ENCODE data around the gene TOB2. TPM values are rescaled to one million over a fixed set of nuclear protein-coding genes. Genes with fewer than 3 reads are reported as not detected.

TOB2 gene
- polyA plus RNA-seq, 1 of the 3 experiments (the other 2 are of a cell fraction) = 8.3 TPM

GRCh38 chr22:41408665-41409064 lies 37.9 kb downstream of the TOB2 start:
- no peak overlapping the region for H3K9ac ChIP-seq
- peaks cover 0 to 7% of the 10 kb centered on the region in 2 experiments; a peak in 1 of 4 replicates for H3K4me1 ChIP-seq (ENCODE audit: control insufficient read depth in 1 of 2, insufficient read depth in 2 of 2, low read depth in 1 of 2, low read length in 1 of 2)
- no peaks in the 10 kb centered on the region for H3K27me3 ChIP-seq (ENCODE audit: insufficient read depth)
- 90% methylated on average over 8 of the region's 8 CpGs for WGBS (ENCODE audit: low lambda C conversion rate)
- H3K4me2 ChIP-seq = no peak overlapping the region
- H3K27ac ChIP-seq (ENCODE audit: low read depth in 2 of 2, low read length in 1 of 2) = no peak overlapping the region
- TF ChIP-seq, protein P1, sequence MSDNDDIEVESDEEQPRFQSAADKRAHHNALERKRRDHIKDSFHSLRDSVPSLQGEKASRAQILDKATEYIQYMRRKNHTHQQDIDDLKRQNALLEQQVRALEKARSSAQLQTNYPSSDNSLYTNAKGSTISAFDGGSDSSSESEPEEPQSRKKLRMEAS (IDR thresholded peaks at IDR 0.05; ENCODE audit: low read depth) = no peak
- TF ChIP-seq NFIC (IDR thresholded peaks at IDR 0.05; ENCODE audit: borderline replicate concordance) (no peak), SMC3 (IDR thresholded peaks at IDR 0.05; ENCODE audit: low read depth, low read length) (no peak), FOXM1 (IDR thresholded peaks at IDR 0.05; ENCODE audit: low read depth) (no peak), MXI1 (IDR thresholded peaks at IDR 0.05; ENCODE audit: low read depth, low read length) (no peak), GATA2 (CRISPR knock-in tag; IDR thresholded peaks at IDR 0.05) (no peak), FOXJ3 (CRISPR knock-in tag; IDR thresholded peaks at IDR 0.05) (no peak), FOSL2 (IDR thresholded peaks at IDR 0.05; ENCODE audit: borderline replicate concordance, low read depth) (no peak), YY1 (IDR thresholded peaks at IDR 0.05; ENCODE audit: low read depth) (no peak), JUND (IDR thresholded peaks at IDR 0.05) (no peak), RAD21 (IDR thresholded peaks at IDR 0.05; ENCODE audit: low read length) (no peak), USF1 (IDR thresholded peaks at IDR 0.05; ENCODE audit: borderline replicate concordance, low read depth) (no peak), POLR2AphosphoS5 (IDR thresholded peaks at IDR 0.05; ENCODE audit: low read depth, low read length) (no peak), CHD2 (IDR thresholded peaks at IDR 0.05; ENCODE audit: low read length, partially characterized antibody) (no peak)
- TF ChIP-seq, protein P2, sequence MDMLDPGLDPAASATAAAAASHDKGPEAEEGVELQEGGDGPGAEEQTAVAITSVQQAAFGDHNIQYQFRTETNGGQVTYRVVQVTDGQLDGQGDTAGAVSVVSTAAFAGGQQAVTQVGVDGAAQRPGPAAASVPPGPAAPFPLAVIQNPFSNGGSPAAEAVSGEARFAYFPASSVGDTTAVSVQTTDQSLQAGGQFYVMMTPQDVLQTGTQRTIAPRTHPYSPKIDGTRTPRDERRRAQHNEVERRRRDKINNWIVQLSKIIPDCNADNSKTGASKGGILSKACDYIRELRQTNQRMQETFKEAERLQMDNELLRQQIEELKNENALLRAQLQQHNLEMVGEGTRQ (IDR thresholded peaks at IDR 0.05; ENCODE audit: borderline replicate concordance, low read depth, low read length) = no peak
- H3K79me2 ChIP-seq (ENCODE audit: insufficient read depth) = peaks cover 5% of the 10 kb centered on the region; the same call in 1 of the 2 replicates
- H3K4me3 ChIP-seq (ENCODE audit: low read depth in 2 of 2, low read length in 1 of 2) = no peak overlapping the region
- H2AFZ ChIP-seq (ENCODE audit: low read depth) = no peak overlapping the region
- no peaks in the 10 kb centered on the region for H3K9me3 ChIP-seq
- H4K20me1 ChIP-seq (ENCODE audit: insufficient read depth) = no peaks in the 10 kb centered on the region
- no peak for DNase-seq
- no peaks in the 10 kb centered on the region for H3K9me2 ChIP-seq
- ChIA-PET CTCF (interaction anchor here (2.6 kb wide), 1 partner anchor 109 kb away, joined by 18 read pairs; no protein-coding TSS in a partner anchor), POLR2A (no interaction called here)
- H3F3A ChIP-seq (replicated peaks; ENCODE audit: insufficient read depth) = no peaks in the 10 kb centered on the region
- H3K36me3 ChIP-seq (replicated peaks in 1 of 2; ENCODE audit: control insufficient read depth in 1 of 2, insufficient read depth in 2 of 2, low read length in 1 of 2) = no peaks in the 10 kb centered on the region

DNA sequence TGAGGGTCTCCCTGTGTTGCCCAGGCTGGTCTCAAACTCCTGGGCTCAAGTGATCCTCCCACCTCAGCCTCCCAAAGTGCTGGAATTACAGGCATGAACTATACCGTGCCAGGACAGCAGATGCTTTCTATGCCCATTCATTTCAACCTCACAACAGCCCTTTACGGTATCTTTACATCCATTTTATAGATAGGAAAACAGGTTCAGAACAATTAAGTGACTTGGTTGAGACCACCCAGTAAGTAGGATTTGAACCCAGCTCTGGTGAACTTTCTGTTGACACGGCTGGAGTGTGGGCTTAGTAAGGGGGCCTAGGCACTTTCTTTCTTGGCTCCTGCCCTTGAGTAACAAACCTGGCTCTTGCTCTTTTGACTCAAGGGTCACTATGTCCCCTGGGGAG lies 39.2 kb downstream of the TOB2 start:
- no peaks in the 10 kb centered on the region for H3F3A ChIP-seq (replicated peaks; ENCODE audit: insufficient read depth)
- no peak overlapping the region for H3K9ac ChIP-seq
- no peaks in the 10 kb centered on the region for H3K36me3 ChIP-seq (replicated peaks in 1 of 2; ENCODE audit: control insufficient read depth in 1 of 2, insufficient read depth in 2 of 2, low read length in 1 of 2)
- DNase-seq = no peak
- no peak overlapping the region for H3K4me3 ChIP-seq (ENCODE audit: low read depth in 2 of 2, low read length in 1 of 2)
- no peaks in the 10 kb centered on the region for H3K27me3 ChIP-seq (ENCODE audit: insufficient read depth)
- ChIA-PET POLR2A (no interaction called here), CTCF (interaction anchor here (2.0 kb wide), 1 partner anchor 110 kb away, joined by 8 read pairs; no protein-coding TSS in a partner anchor)
- H3K27ac ChIP-seq (ENCODE audit: low read depth in 2 of 2, low read length in 1 of 2) = no peak overlapping the region
- WGBS (ENCODE audit: low lambda C conversion rate) = 85% methylated on average over 3 of the region's 3 CpGs
- no peak overlapping the region for H2AFZ ChIP-seq (ENCODE audit: low read depth)
- no peak overlapping the region for H3K4me2 ChIP-seq
- no peaks in the 10 kb centered on the region for H3K9me3 ChIP-seq
- no peaks in the 10 kb centered on the region for H4K20me1 ChIP-seq (ENCODE audit: insufficient read depth)
- no peaks in the 10 kb centered on the region for H3K9me2 ChIP-seq
- H3K4me1 ChIP-seq (ENCODE audit: control insufficient read depth in 1 of 2, insufficient read depth in 2 of 2, low read depth in 1 of 2, low read length in 1 of 2) = peaks cover under 1 to 7% of the 10 kb centered on the region in 2 experiments; a peak in 2 of 4 replicates
- H3K79me2 ChIP-seq (ENCODE audit: insufficient read depth) = no peaks in the 10 kb centered on the region
- no peak for TF ChIP-seq FOXM1 (IDR thresholded peaks at IDR 0.05; ENCODE audit: low read depth)
- TF ChIP-seq FOXJ3 (CRISPR knock-in tag; IDR thresholded peaks at IDR 0.05) = no peak
- TF ChIP-seq, protein P1 (IDR thresholded peaks at IDR 0.05; ENCODE audit: low read depth) = no peak
- TF ChIP-seq, protein P3, sequence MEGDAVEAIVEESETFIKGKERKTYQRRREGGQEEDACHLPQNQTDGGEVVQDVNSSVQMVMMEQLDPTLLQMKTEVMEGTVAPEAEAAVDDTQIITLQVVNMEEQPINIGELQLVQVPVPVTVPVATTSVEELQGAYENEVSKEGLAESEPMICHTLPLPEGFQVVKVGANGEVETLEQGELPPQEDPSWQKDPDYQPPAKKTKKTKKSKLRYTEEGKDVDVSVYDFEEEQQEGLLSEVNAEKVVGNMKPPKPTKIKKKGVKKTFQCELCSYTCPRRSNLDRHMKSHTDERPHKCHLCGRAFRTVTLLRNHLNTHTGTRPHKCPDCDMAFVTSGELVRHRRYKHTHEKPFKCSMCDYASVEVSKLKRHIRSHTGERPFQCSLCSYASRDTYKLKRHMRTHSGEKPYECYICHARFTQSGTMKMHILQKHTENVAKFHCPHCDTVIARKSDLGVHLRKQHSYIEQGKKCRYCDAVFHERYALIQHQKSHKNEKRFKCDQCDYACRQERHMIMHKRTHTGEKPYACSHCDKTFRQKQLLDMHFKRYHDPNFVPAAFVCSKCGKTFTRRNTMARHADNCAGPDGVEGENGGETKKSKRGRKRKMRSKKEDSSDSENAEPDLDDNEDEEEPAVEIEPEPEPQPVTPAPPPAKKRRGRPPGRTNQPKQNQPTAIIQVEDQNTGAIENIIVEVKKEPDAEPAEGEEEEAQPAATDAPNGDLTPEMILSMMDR (IDR thresholded peaks at IDR 0.05) = no peak
- TF ChIP-seq RXRA (IDR thresholded peaks at IDR 0.05; ENCODE audit: borderline replicate concordance, low read depth) = no peak
- no peak for TF ChIP-seq FOSL2 (IDR thresholded peaks at IDR 0.05; ENCODE audit: borderline replicate concordance, low read depth)
- no peak for TF ChIP-seq MEF2A (IDR thresholded peaks at IDR 0.05; ENCODE audit: borderline replicate concordance, low read depth)
- TF ChIP-seq EZH2phosphoT487 (IDR thresholded peaks at IDR 0.05; ENCODE audit: borderline replicate concordance, low read depth) = no peak
- TF ChIP-seq, protein P2 (IDR thresholded peaks at IDR 0.05; ENCODE audit: borderline replicate concordance, low read depth, low read length) = no peak
- TF ChIP-seq POLR2AphosphoS5 (IDR thresholded peaks at IDR 0.05; ENCODE audit: low read depth, low read length) = no peak
- TF ChIP-seq TAF1 (IDR thresholded peaks at IDR 0.05; ENCODE audit: borderline replicate concordance, low read depth, low read length) = no peak
- TF ChIP-seq EP300 (IDR thresholded peaks at IDR 0.05; ENCODE audit: borderline replicate concordance in 1 of 2, low read depth in 1 of 2, low read length in 1 of 2) = no peak
- no peak for TF ChIP-seq SIN3A (IDR thresholded peaks at IDR 0.05; ENCODE audit: borderline replicate concordance, low read depth, low read length)
